ENCODE measurements around the gene TAS2R46.
"Not testable (repeated sequence)": the region's sequence is repeated elsewhere in the genome, so short reads cannot be mapped to it uniquely, and the experiment has no call there.

TAS2R46 gene

GRCh38 chr12:11062194-11062593 lies at the start of gene TAS2R46:
TAS2R46 (minus strand) TSS chr12:11062294; CDS start chr12:11062294, 0 bp downstream.
- not testable (repeated sequence) for DNase-seq

- not testable (repeated sequence) for DNase-seq
Measured at GRCh38 chr12:11111213-11111612, 49.1 kb upstream of the TAS2R46 start.

- DNase-seq, result no peak
Measured at GRCh38 chr12:11108862-11109261, 46.8 kb upstream of the TAS2R46 start.

- no peak for DNase-seq
Measured at GRCh38 chr12:11107719-11108118, 45.6 kb upstream of the TAS2R46 start.

DNA sequence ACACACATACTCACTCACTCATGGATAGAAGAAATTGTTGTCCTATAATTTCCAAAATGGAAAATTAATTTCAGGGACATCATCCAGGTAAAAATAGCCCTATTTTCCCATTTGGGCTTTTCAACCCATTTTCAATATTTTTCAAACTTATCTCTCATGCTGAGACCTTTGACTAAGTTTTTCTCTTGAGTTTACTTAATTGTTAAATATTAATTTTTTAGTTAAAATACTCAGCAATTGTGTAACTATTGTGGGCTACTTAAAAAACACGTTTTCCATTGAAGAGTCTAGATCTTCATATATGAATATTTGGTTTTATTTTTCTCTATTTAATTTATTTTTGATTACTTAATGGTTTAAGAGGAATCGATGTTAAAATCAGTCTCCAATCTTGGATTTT lies 44.2 kb upstream of the TAS2R46 start:
- no peak for DNase-seq

- DNase-seq, result no peak
Measured at GRCh38 chr12:11105546-11105945, 43.5 kb upstream of the TAS2R46 start.

DNA sequence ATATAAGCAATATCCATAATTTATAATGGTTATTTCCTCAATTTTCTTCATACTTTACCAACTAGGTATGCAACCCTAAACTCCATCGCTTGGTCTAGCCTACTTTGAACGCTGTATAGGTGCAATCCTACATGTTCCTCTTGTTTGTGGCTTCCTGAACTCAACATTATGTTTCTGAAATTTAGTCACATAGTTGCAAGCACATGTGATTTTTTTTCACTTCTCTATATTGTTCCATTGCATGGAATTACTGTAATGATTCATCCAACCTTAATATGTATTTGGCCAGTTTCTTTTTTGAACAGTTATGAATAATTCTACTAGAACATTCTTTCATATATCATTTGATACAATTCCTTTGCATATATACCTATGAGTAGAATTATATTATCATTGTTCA lies 32.8 kb upstream of the TAS2R46 start:
- not testable (repeated sequence) for DNase-seq

DNA sequence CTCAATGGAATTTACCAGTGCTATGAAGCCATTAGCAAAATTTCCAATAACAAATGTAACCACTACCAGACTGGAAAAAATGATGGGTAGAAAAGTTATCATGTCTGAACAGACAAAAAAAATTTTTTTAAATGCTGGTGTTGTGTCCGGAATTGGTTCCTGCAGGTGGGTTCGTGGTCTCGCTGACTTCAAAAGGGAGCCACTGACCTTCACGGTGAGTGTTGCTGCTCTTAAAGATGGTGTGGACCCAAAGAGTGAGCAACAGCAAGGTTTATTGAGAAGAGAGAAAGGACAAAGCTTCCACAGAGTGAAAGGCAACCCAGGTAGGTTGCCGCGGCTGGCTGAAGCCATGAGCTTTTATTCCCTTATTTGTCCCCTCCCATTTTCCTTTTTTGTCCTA lies 30.0 kb upstream of the TAS2R46 start, which contains the start of gene TAS2R43:
TSS of gene TAS2R43 (minus strand) at position 186 of the 400 bp plus-strand sequence. CDS start at position 102, 84 bp downstream.
- no peak for DNase-seq

- DNase-seq, result no peak
Measured at GRCh38 chr12:11089246-11089645, 27.2 kb upstream of the TAS2R46 start.

- peak; percentile 70 for DNase-seq
Measured at GRCh38 chr12:11085419-11085818, 23.3 kb upstream of the TAS2R46 start.

DNA sequence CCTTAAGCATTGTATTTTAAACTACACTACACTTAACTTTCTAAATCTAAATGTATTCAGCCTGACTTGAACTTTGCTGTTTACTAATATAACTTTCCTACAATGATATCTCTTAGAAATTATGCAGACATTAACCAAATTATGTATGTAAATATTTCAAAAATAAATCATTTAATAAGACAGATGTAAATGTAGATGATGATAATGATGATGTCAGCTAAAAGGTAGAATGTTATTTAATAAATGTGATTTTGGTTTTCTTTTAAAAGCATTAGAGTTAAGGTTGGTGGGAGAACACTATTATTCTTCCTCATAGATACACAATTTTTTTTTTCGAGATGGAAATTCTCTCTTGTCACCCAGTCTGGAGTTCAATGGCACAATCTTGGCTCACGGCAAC lies 19.9 kb upstream of the TAS2R46 start:
- no peak for DNase-seq

GRCh38 chr12:11078246-11078645 lies 16.2 kb upstream of the TAS2R46 start:
- DNase-seq, result no peak

- DNase-seq, result no peak
Measured at GRCh38 chr12:11075642-11076041, 13.5 kb upstream of the TAS2R46 start.

GRCh38 chr12:11071414-11071813 lies 9.3 kb upstream of the TAS2R46 start:
- no peak for DNase-seq

- DNase-seq, result no peak
Measured at GRCh38 chr12:11070999-11071398, 8.9 kb upstream of the TAS2R46 start.

- DNase-seq, result peak; percentile 7
Measured at GRCh38 chr12:11069854-11070365, 7.8 kb upstream of the TAS2R46 start.

- no peak for DNase-seq
Measured at GRCh38 chr12:11067514-11067913, 5.4 kb upstream of the TAS2R46 start.

DNA sequence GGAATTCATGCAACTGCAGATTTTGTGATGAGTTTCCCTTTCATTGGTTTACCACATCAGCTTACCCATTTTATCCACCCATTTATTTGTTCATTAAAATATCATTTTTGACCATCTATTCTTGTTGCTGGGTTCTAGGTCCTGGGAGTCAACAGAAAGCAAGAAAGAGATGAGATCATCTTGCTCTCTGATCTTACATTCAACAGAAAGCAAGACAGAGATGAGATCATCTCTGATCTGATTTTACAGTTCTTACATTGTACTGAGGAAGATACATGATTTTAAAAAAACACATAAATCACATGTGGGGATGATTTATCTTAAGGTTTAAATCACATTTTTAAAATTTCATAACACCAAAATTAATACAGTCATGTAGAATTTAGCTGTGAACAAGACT lies 2.3 kb downstream of the TAS2R46 start:
- peak; percentile 35 for DNase-seq

GRCh38 chr12:11059041-11059440 lies 3.1 kb downstream of the TAS2R46 start:
- no peak for DNase-seq

- DNase-seq, result no peak
Measured at GRCh38 chr12:11055306-11055705, 6.8 kb downstream of the TAS2R46 start.

- not testable (repeated sequence) for DNase-seq
Measured at GRCh38 chr12:11049806-11050531, 12.1 kb downstream of the TAS2R46 start.

- DNase-seq, result not testable (repeated sequence)
Measured at GRCh38 chr12:11041366-11041765, 20.7 kb downstream of the TAS2R46 start.

DNA sequence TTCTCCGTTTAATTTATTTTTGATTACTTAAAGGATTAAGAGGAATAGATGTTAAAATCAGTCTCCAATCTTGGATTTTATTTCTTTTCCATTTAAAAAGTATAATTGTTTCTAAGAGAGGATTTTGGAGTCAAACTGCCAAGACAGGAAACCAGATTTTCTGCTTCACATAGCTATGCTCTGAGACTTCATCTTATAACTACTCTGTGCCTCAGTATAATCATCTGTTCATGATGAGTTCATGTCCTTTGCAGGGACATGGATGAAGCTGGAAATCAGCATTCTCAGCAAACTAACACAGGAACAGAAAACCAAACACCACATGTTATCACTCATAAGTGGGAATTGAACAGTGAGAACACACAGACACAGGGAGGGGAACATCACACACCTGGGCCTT lies 21.9 kb downstream of the TAS2R46 start:
- DNase-seq, result no peak

DNA sequence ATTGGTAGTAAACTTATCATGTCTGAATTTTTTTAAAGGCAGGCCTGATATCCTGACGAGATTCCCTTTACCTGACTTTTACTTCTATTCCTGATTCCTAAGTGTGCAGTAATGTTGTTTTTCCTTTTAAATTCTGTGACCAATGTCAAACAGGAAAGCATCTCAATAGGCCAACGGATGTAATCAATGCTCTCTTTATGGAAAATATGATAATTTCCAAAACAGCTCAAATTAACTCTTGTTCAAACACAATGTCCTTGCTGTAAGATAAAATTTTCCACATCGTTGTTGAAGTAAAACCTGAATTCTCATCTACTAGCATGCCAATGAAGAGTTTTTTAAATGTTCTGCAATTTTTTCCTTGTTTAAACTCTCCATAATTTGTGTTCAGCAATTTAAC lies 22.9 kb downstream of the TAS2R46 start:
- no peak for DNase-seq

DNA sequence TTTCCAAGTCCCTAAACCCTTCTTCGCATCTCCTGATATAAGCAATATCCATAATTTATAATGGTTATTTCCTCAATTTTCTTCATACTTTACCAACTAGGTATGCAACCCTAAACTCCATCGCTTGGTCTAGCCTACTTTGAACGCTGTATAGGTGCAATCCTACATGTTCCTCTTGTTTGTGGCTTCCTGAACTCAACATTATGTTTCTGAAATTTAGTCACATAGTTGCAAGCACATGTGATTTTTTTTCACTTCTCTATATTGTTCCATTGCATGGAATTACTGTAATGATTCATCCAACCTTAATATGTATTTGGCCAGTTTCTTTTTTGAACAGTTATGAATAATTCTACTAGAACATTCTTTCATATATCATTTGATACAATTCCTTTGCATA lies 28.1 kb downstream of the TAS2R46 start:
- not testable (repeated sequence) for DNase-seq
